ENCODE measurements around the gene ADAMTS17.

- no peak for TF ChIP-seq CTCF (IDR thresholded peaks at IDR 0.05 in 4 of 5, conservative IDR thresholded peaks at IDR 0.05 in 1 of 5)
- TF ChIP-seq POLR2A (IDR thresholded peaks at IDR 0.05) = no peak
These were observed 287.2 kb downstream of the ADAMTS17 start for GRCh38 chr15:100054539-100054938.
